D341Med (cell line): ENCODE results near the gene RIMS3.

ENCODE experiments used
- DNase-seq: peaks from one replicate; pipeline ENCODE4 v3.0.0; 2012; ENCODE audit warnings: low spot score

The RIMS3 gene

GRCh38 chr1:40653851-40654537 is 11.5 kb downstream of the RIMS3 start:
- DNase-seq: no peak

- DNase-seq: no peak
Measured at GRCh38 chr1:40652979-40653378, 12.5 kb downstream of the RIMS3 start.

GRCh38 chr1:40652468-40652867 is 13.0 kb downstream of the RIMS3 start:
- DNase-seq: no peak

- no peak for DNase-seq
Measured at GRCh38 chr1:40651138-40651857, 14.2 kb downstream of the RIMS3 start.

- DNase-seq: no peak
Measured at GRCh38 chr1:40650075-40650474, 15.4 kb downstream of the RIMS3 start.

- no peak for DNase-seq
Measured at GRCh38 chr1:40649592-40649930, 15.9 kb downstream of the RIMS3 start.

GRCh38 chr1:40648928-40649591 is 16.4 kb downstream of the RIMS3 start:
- no peak for DNase-seq

- DNase-seq: no peak
Measured at GRCh38 chr1:40648200-40648599, 17.3 kb downstream of the RIMS3 start.

GRCh38 chr1:40646315-40646714 is 19.2 kb downstream of the RIMS3 start:
- no peak for DNase-seq

- DNase-seq: no peak
Measured at GRCh38 chr1:40645118-40645680, 20.3 kb downstream of the RIMS3 start.

- DNase-seq: no peak
Measured at GRCh38 chr1:40641601-40642242, 23.8 kb downstream of the RIMS3 start.

GRCh38 chr1:40640314-40641076 is 25.0 kb downstream of the RIMS3 start:
- DNase-seq: no peak

GRCh38 chr1:40638097-40639036 is 27.1 kb downstream of the RIMS3 start:
- DNase-seq: no peak

- DNase-seq: no peak
Measured at GRCh38 chr1:40637470-40638007, 27.9 kb downstream of the RIMS3 start.

- DNase-seq: no peak
Measured at GRCh38 chr1:40636777-40637176, 28.7 kb downstream of the RIMS3 start.

GRCh38 chr1:40635763-40636500 is 29.6 kb downstream of the RIMS3 start:
- no peak for DNase-seq

GRCh38 chr1:40634901-40635655 is 30.4 kb downstream of the RIMS3 start:
- DNase-seq: no peak

GRCh38 chr1:40633931-40634376 is 31.5 kb downstream of the RIMS3 start:
- DNase-seq: no peak

- DNase-seq: no peak
Measured at GRCh38 chr1:40633523-40633922, 32.0 kb downstream of the RIMS3 start.
